ENCODE results near the gene CLDN7.
"Not testable (repeated sequence)": the region's sequence is repeated elsewhere in the genome, so short reads cannot be mapped to it uniquely, and the experiment has no call there.

The CLDN7 gene

GRCh38 chr17:7246779-7247178 lies 15.5 kb downstream of the CLDN7 start:
- no peak for TF ChIP-seq CTCF (IDR thresholded peaks at IDR 0.05; ENCODE audit: insufficient read depth, missing control alignments)
- DNase-seq (ENCODE audit: insufficient read length, low spot score), result no peak
- FAIRE-seq, result no peak

GRCh38 chr17:7243838-7244237 lies 18.4 kb downstream of the CLDN7 start:
- DNase-seq (ENCODE audit: insufficient read length, low spot score); FAIRE-seq: not testable (repeated sequence)

GRCh38 chr17:7243453-7243729 lies 18.9 kb downstream of the CLDN7 start:
- TF ChIP-seq CTCF (IDR thresholded peaks at IDR 0.05; ENCODE audit: insufficient read depth, missing control alignments), result no peak
- FAIRE-seq (no peak), DNase-seq (ENCODE audit: insufficient read length, low spot score) (no peak)

DNA sequence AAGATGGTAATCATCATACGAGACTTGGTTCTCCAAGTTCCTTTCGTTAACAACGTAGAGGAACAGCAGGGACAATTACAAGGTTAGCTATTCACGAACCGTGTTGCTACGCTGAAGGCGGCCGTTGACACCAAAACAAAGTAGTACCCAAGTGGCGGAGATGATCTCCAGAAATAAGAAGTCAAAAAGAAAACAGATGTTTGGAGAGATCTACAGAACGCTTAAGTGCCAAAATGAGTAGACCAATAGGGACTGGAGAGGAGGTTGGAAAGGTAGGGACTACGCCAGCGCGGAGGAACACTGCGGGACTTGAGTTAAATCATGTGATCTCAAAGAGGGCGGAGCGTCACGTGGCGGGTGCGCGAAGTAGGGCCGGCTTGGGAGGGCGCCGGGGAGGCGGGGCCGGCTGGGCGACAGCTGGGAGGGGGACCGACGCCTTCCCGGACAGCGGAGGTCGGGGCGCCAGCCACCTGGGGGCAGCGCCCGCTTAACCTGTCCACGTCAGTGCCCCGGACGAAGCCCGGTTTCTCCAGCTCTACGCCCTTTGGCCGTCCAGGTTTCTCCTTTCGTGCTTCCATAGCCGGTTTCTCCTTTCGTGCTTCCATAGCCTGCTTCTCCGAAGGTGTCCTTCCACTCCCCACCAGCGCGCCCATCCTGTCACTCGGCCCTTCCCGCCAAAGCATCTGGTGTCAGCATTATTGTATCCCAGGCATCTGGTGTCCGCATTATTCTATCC lies 19.4 kb downstream of the CLDN7 start:
- FAIRE-seq (no peak), DNase-seq (ENCODE audit: insufficient read length, low spot score) (peak; percentile 90)
- TF ChIP-seq CTCF (IDR thresholded peaks at IDR 0.05; ENCODE audit: insufficient read depth, missing control alignments), result no peak

DNA sequence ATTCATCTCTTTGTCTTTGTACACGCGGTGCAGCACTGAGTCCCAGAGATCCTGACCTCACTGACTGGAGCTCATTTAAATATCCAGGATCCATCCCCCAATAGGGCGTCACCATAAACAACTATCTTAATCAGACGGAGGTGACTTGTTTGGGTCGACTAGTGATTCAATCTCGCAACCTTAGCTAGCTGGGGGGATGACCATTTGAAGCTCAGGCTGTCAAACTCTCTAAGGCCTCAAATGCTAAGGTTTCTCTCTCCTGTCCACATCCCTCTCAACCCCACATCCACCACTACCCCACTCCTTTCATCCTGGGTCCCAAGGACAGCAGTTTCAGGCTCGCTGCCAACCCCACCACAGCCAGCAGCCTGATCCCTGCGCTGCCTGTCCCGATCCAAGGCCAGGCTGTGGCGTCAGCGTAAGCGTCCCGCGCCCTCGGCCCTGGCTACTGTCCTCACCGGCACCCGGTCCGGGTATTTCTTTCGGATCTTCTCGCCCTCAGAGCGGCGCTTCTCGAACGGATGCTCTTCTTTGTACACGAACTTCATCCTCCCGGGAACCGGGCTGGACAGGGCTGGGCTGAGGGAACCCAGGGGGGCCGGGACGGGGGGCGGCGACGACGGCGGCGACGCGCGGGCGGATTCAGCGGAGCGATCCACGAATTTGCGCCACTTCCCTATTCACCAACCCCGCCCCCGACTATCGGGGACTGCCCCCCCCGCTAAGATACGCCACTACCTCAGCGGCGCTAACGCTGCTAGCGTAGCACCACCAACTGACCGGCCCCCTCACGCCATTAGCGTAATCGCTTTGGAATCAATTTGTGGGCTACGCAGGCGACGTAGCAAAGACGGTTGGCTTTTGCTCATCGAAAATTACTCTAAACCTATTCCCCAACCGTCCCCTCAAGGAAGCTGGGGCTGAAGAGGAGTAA lies 20.2 kb downstream of the CLDN7 start, which contains the start of gene GABARAP:
TSS of gene GABARAP (minus strand) at position 667 of the 934 bp plus-strand sequence. CDS start at position 548, 119 bp downstream.
- TF ChIP-seq CTCF (IDR thresholded peaks at IDR 0.05; ENCODE audit: insufficient read depth, missing control alignments), result no peak
- no peak for DNase-seq (ENCODE audit: insufficient read length, low spot score)
- FAIRE-seq, result no peak

- TF ChIP-seq CTCF (IDR thresholded peaks at IDR 0.05; ENCODE audit: insufficient read depth, missing control alignments), result no peak
These were observed 21.1 kb downstream of the CLDN7 start for GRCh38 chr17:7241090-7241733.

DNA sequence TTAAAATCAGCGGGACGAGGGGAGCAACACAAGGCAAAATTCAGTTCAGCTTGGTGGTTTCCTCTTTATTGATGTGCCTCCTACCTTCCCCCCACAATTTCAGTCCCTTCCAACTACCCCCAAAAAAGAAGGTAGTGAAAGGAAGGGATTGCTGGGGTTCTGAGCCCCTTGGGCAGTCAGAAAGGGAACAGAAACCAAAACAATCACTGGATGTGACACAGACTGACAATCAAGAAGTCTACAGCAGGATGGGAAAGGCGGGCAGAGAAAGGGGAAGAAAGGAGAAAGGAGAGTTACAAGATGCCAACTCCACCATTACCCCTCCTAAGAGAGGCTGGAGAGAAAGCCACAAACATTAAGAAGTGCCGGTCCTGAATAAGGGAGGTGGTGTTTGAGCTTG lies 21.9 kb downstream of the CLDN7 start:
- DNase-seq (ENCODE audit: insufficient read length, low spot score) (no peak), FAIRE-seq (no peak)
- TF ChIP-seq CTCF (IDR thresholded peaks at IDR 0.05; ENCODE audit: insufficient read depth, missing control alignments), result no peak

More at GRCh38 chr17:7241090-7241733, 21.1 kb downstream of the CLDN7 start:
- FAIRE-seq (no peak), DNase-seq (ENCODE audit: insufficient read length, low spot score) (no peak)
